Measurements from ENCODE around the gene CCDC8.

DNA sequence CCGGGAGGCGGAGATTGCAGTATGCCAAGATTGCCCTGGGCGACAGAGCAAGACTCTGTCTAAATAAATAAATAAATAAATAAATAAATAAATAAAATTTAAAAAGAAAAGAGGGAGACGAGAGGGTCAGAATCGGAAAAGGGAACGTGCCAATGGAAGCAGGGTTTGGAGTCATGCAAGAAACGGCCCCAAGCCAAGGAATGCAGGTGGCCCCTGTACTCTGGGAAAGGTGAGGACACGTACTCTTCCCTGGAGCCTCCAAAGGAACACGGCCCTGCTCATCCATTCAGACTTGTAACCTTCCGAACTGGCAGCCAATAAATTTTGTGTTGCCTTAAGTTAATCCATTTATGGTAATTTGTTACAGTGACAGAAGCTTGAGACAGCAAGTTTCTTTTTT is 35.2 kb upstream of the CCDC8 start:
- TF ChIP-seq CTCF (conservative IDR thresholded peaks at IDR 0.05; ENCODE audit: low read depth in 2 of 2) (no peak), REST (IDR thresholded peaks at IDR 0.05; ENCODE audit: unreplicated experiment) (no peak), POLR2AphosphoS5 (IDR thresholded peaks at IDR 0.05; ENCODE audit: low read depth) (no peak), EZH2phosphoT487 (IDR thresholded peaks at IDR 0.05; ENCODE audit: unreplicated experiment) (no peak)
